Measurements from ENCODE around the gene SCGN.

The SCGN gene

GRCh38 chr6:25686856-25687255, 34.8 kb downstream of the SCGN start:
- DNase-seq (ENCODE audit: low read depth) = no peak

- DNase-seq (ENCODE audit: low read depth) = no peak
Measured at GRCh38 chr6:25689966-25690365, 38.0 kb downstream of the SCGN start.

- DNase-seq (ENCODE audit: low read depth) = no peak
Measured at GRCh38 chr6:25691894-25692293, 39.9 kb downstream of the SCGN start.

- no peak for DNase-seq (ENCODE audit: low read depth)
Measured at GRCh38 chr6:25692472-25692871, 40.5 kb downstream of the SCGN start.

GRCh38 chr6:25694366-25694765, 42.4 kb downstream of the SCGN start:
- DNase-seq (ENCODE audit: low read depth) = no peak

- no peak for DNase-seq (ENCODE audit: low read depth)
Measured at GRCh38 chr6:25695671-25696070, 43.7 kb downstream of the SCGN start.

GRCh38 chr6:25697537-25698340, 45.7 kb downstream of the SCGN start:
- DNase-seq (ENCODE audit: low read depth) = no peak

GRCh38 chr6:25698631-25699030, 46.6 kb downstream of the SCGN start:
- DNase-seq (ENCODE audit: low read depth) = no peak

GRCh38 chr6:25699649-25700048, 47.6 kb downstream of the SCGN start:
- no peak for DNase-seq (ENCODE audit: low read depth)

- DNase-seq (ENCODE audit: low read depth) = no peak
Measured at GRCh38 chr6:25700761-25701160, 48.7 kb downstream of the SCGN start.

GRCh38 chr6:25701807-25702206, 49.8 kb downstream of the SCGN start:
- DNase-seq (ENCODE audit: low read depth) = no peak

- DNase-seq (ENCODE audit: low read depth) = no peak
Measured at GRCh38 chr6:25703005-25703404, 51.0 kb downstream of the SCGN start.

- no peak for DNase-seq (ENCODE audit: low read depth)
Measured at GRCh38 chr6:25704001-25704400, 52.0 kb downstream of the SCGN start.

GRCh38 chr6:25706314-25707014, 54.4 kb downstream of the SCGN start:
- DNase-seq (ENCODE audit: low read depth) = no peak

- DNase-seq (ENCODE audit: low read depth) = no peak
Measured at GRCh38 chr6:25709761-25710160, 57.7 kb downstream of the SCGN start.

- DNase-seq (ENCODE audit: low read depth) = no peak
Measured at GRCh38 chr6:25710287-25710686, 58.3 kb downstream of the SCGN start.

GRCh38 chr6:25713824-25714223, 61.8 kb downstream of the SCGN start:
- no peak for DNase-seq (ENCODE audit: low read depth)

- no peak for DNase-seq (ENCODE audit: low read depth)
Measured at GRCh38 chr6:25714765-25715164, 62.8 kb downstream of the SCGN start.

GRCh38 chr6:25715794-25716193, 63.8 kb downstream of the SCGN start:
- no peak for DNase-seq (ENCODE audit: low read depth)

- no peak for DNase-seq (ENCODE audit: low read depth)
Measured at GRCh38 chr6:25717866-25718740, 66.1 kb downstream of the SCGN start.

- no peak for DNase-seq (ENCODE audit: low read depth)
Measured at GRCh38 chr6:25726122-25726911, 74.3 kb downstream of the SCGN start.

GRCh38 chr6:25727028-25727427, 75.0 kb downstream of the SCGN start:
- DNase-seq (ENCODE audit: low read depth) = no peak

Measured in activated T-cell treated with anti-CD3 and anti-CD28 coated beads for 48 hours (primary cell).